ENCODE measurements around the gene SMYD3. TPM values are rescaled to one million over a fixed set of nuclear protein-coding genes. Genes with fewer than 3 reads are reported as not detected.

The SMYD3 gene
- total RNA-seq, 1 donor from 2014 or later: 24.2 TPM

- H3K36me3 Mint-ChIP-seq (ENCODE audit: low read depth): no peaks in the 10 kb centered on the region
- DNase-seq (ENCODE audit: low read depth, low spot score): no peak
- H3K27me3 Mint-ChIP-seq (ENCODE audit: low read depth): no peaks in the 10 kb centered on the region
- peak overlapping the region; percentile 45 for H3K27ac Mint-ChIP-seq (ENCODE audit: unreplicated experiment)
- H3K4me3 Mint-ChIP-seq: no peak overlapping the region
- no peak for TF ChIP-seq CTCF (conservative IDR thresholded peaks at IDR 0.05)
- H3K4me1 Mint-ChIP-seq: peaks cover 7% of the 10 kb centered on the region
- no peaks in the 10 kb centered on the region for H3K9me3 Mint-ChIP-seq
Observed at GRCh38 chr1:246001142-246001836, 505.8 kb downstream of the SMYD3 start.

- peaks cover 7% of the 10 kb centered on the region for H3K4me1 Mint-ChIP-seq
- H3K27ac Mint-ChIP-seq (ENCODE audit: unreplicated experiment): no peak overlapping the region
- no peak for TF ChIP-seq CTCF (conservative IDR thresholded peaks at IDR 0.05)
Observed at GRCh38 chr1:246000638-246001015, 506.5 kb downstream of the SMYD3 start.

GRCh38 chr1:245999697-246000637 lies 507.1 kb downstream of the SMYD3 start:
- TF ChIP-seq CTCF (conservative IDR thresholded peaks at IDR 0.05): no peak
- no peak overlapping the region for H3K4me3 Mint-ChIP-seq

More at GRCh38 chr1:246000638-246001015, 506.5 kb downstream of the SMYD3 start:
- no peaks in the 10 kb centered on the region for H3K36me3 Mint-ChIP-seq (ENCODE audit: low read depth)
- no peak overlapping the region for H3K4me3 Mint-ChIP-seq
- H3K9me3 Mint-ChIP-seq: no peaks in the 10 kb centered on the region
- H3K27me3 Mint-ChIP-seq (ENCODE audit: low read depth): no peaks in the 10 kb centered on the region
- DNase-seq (ENCODE audit: low read depth, low spot score): no peak

GRCh38 chr1:245997471-245998258 lies 509.4 kb downstream of the SMYD3 start:
- Mint-ChIP-seq H3K27me3 (ENCODE audit: low read depth) (no peaks in the 10 kb centered on the region), H3K4me3 (no peak overlapping the region), H3K9me3 (no peaks in the 10 kb centered on the region), H3K27ac (ENCODE audit: unreplicated experiment) (no peak overlapping the region), H3K36me3 (ENCODE audit: low read depth) (peaks cover 3% of the 10 kb centered on the region), H3K4me1 (peaks cover 7% of the 10 kb centered on the region)
- no peak for DNase-seq (ENCODE audit: low read depth, low spot score)
- no peak for TF ChIP-seq CTCF (conservative IDR thresholded peaks at IDR 0.05)

More at GRCh38 chr1:245999697-246000637, 507.1 kb downstream of the SMYD3 start:
- Mint-ChIP-seq H3K9me3 (no peaks in the 10 kb centered on the region), H3K27me3 (ENCODE audit: low read depth) (no peaks in the 10 kb centered on the region), H3K36me3 (ENCODE audit: low read depth) (no peaks in the 10 kb centered on the region), H3K27ac (ENCODE audit: unreplicated experiment) (no peak overlapping the region), H3K4me1 (peaks cover 7% of the 10 kb centered on the region)
- DNase-seq (ENCODE audit: low read depth, low spot score): no peak

- Mint-ChIP-seq H3K27ac (ENCODE audit: unreplicated experiment) (peak overlapping the region; percentile 30), H3K4me3 (no peak overlapping the region), H3K36me3 (ENCODE audit: low read depth) (peaks cover 3% of the 10 kb centered on the region), H3K4me1 (peaks cover 7% of the 10 kb centered on the region), H3K9me3 (no peaks in the 10 kb centered on the region), H3K27me3 (ENCODE audit: low read depth) (no peaks in the 10 kb centered on the region)
- no peak for DNase-seq (ENCODE audit: low read depth, low spot score)
- TF ChIP-seq CTCF (conservative IDR thresholded peaks at IDR 0.05): no peak
Observed at GRCh38 chr1:245996811-245997210, 510.3 kb downstream of the SMYD3 start.
